T-helper 9 cell (primary cell): ENCODE results near the gene GREB1L.
"Not testable (repeated sequence)": the region's sequence is repeated elsewhere in the genome, so short reads cannot be mapped to it uniquely, and the experiment has no call there.

ENCODE experiments used
- DNase-seq: peaks from one replicate; pipeline ENCODE4 v3.0.0-alpha.2; 2020

GREB1L gene

DNA sequence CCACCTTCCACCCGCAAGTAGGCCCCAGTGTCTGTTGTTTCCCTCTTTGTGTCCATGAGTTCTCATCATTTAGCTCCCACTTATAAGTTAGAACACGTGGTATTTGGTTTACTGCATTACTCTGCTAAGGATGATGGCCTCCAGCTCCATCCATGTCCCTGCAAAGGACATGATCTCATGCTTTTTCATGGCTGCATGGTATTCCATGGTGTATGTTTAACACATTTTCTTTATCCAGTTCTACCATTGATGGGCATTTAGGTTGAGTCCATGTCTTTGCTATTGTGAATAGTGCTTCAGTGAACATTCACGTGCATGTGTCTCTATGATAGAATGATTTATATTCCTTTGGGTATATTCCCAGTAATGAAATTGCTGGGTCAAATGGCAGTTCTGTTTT lies 69.9 kb downstream of the GREB1L start:
- not testable (repeated sequence) for DNase-seq

- DNase-seq: no peak
Observed at GRCh38 chr18:21313576-21313975, 71.5 kb downstream of the GREB1L start.

DNA sequence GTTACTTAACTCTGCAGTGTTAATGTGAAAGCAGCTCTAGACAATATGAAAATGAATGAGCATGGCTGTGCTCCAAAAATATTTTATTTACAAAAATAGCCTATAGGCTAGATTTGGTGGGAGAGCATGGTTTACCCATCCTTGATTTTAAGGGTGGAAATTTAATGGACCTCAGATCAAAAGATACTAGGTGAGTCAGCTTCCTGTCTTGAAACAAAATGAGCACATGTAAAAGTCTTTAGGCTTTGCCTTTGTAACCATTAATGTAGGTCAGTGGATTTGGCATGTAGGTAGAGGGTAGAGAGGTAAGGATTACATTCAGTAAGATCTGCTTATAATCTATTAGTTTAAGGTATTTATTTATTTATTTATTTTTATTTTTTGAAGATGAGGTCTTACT lies 72.7 kb downstream of the GREB1L start:
- DNase-seq: no peak

DNA sequence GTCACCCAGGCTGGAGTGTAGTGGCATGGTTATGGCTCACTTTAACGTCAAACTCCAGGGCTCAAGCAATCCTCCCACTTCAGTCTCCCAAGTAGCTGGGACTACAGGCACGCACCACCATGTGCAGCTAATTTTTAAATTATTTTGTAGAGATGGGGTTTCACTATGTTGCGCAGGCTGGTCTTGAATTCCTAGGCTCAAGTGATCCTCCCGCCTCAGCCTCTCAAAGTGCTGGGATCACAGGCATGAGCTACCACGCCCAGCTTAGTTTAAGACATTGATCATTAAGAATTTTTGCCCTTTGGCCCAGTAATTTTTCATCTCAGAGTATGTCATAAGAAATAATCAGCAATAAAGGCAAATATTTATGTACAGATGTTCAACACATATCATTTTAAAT lies 73.1 kb downstream of the GREB1L start:
- not testable (repeated sequence) for DNase-seq

- DNase-seq: no peak
Observed at GRCh38 chr18:21315741-21316197, 73.7 kb downstream of the GREB1L start.

DNA sequence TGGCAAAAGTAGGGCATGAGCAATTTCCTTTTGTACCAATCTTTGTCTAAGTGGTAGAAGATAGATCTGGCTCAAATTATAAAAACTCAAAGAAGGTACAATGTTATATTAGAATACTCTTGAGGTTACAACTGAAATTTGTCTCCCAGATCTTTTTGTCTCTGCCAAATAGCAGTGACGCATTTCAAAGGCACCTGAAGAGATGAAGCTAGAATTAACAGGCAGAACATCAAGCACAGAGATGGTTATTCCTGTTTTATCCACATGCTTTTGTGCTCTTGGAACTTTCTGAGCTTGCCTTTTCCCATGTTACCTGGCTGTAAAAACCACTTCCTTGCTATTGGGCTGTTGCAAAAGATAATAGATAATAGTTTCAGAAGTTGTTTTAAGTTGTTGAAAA lies 74.3 kb downstream of the GREB1L start:
- no peak for DNase-seq

- no peak for DNase-seq
Observed at GRCh38 chr18:21321711-21322110, 79.7 kb downstream of the GREB1L start.

- no peak for DNase-seq
Observed at GRCh38 chr18:21327101-21327500, 85.1 kb downstream of the GREB1L start.

DNA sequence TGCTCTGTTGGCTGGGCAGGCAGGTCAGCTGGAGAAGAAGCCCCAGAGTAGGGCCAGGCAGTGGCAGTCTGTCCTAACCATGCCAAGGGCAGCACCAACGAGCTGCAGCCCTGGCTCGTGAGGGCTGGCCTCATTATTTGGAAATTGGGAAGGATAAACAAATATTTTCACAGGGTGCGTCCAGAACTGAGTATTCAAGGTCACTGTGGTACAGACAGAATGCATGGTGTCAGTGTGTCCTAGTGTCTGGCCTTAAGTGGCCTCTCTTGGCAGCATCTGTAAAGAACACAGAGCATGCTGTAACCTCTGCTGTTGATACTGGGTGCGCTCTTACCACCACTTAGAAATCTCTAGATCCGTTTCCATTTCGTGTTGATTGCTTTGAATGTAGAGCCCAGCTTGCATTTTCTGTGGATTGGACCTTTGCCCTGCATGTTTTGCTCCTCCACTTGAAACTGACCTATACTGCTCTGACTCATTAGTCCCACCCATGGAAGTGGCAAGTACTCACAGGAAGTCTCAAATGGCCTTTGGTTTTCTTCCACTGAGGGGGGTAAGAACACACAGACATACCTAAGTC lies 88.2 kb downstream of the GREB1L start:
- no peak for DNase-seq

DNA sequence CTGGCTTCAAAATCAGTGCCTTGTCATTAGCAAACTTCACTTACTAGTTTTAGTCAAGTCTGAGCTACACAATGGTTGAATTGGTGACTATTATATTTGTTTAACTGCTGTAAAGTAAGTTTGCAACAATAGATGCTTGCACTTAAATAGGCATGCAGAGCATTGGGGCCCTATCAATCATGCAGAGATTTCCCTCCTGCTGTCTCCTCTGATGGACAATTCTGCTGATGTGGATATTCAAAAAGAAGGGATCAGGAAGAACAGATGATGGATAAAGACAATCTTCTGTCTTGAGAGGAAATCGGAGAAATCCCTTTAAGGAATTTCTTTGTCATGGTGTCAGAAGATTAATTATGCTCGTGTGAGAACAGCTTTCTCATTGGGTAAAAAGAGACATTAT lies 89.0 kb downstream of the GREB1L start:
- no peak for DNase-seq

GRCh38 chr18:21335927-21336488 lies 94.0 kb downstream of the GREB1L start:
- DNase-seq: no peak

GRCh38 chr18:21336846-21337245 lies 94.8 kb downstream of the GREB1L start:
- DNase-seq: no peak

DNA sequence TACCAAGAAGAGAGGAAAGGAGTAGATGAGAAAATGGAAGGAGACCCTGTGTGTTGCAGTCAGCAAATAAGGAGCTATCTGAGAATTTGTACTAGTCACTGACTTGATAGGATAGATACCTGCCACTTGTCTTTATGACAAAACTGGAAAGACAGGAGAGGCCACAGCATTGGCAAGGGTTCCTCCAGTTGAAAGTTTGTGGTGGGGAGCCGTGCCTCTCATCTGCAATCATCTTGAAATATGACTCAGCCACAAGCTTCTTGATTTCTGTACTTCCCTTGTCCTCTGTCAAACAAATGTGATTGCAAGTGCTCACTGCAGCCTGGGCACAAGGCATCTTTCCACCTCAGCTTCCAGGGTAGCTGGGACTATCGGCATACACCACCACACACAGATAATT lies 99.1 kb downstream of the GREB1L start:
- DNase-seq: no peak

DNA sequence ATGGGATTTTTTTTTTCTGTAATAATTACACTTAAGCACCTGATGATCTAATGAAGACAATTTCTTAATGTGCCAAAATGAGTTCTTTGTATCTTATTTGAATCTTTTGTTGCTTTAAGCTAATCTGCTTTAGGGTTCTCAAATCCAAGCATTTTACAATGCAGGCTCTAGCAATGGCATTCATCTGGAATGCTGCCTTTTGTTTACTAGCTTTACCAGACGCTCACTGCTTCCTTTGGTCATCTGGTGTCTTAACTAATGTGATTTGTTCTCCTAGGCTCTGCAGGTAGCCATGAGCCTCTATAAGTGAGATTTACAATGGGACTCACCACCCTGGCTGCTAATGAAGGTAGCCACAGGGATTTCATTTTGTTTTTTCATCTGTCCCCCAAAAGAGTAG lies 100.3 kb downstream of the GREB1L start:
- DNase-seq: no peak

DNA sequence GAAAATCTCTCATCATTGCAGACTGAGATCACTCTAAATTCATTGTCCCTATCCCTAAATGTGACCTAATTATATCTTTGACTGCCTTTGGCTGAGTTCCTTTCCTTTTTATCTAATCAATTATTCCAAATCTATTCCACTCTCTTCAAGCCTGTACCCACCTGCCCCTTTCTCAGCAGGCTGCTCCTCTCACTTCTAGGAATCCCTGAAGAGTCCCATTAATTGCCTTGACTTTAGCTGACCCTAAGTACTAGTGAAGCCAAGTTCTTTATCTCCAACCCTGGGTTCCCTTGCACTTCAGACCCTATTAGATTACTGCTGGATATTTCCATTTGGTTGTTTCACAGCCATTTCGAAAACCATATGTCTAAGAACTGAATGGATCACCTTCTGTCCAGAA lies 102.8 kb downstream of the GREB1L start:
- DNase-seq: no peak

- DNase-seq: no peak
Observed at GRCh38 chr18:21345840-21346239, 103.8 kb downstream of the GREB1L start.

DNA sequence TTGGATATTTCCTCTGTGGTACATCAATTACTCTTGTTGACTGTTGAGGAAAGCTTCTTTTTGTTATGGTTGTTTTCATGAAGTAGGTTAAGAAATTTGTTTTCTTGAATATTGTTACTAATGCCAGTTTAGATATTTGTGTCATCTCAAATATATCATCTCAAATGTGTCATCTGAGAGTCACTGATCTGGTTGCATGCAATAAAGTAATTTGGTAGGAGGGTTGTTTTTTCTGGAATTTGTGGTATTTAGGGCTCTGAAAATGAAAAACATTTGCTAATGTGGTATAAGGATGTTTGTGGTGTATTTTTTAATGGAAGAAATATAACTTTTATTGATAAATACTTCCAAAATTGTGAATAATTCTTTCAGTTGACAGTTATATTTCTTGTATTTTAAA lies 117.7 kb downstream of the GREB1L start:
- DNase-seq: no peak

DNA sequence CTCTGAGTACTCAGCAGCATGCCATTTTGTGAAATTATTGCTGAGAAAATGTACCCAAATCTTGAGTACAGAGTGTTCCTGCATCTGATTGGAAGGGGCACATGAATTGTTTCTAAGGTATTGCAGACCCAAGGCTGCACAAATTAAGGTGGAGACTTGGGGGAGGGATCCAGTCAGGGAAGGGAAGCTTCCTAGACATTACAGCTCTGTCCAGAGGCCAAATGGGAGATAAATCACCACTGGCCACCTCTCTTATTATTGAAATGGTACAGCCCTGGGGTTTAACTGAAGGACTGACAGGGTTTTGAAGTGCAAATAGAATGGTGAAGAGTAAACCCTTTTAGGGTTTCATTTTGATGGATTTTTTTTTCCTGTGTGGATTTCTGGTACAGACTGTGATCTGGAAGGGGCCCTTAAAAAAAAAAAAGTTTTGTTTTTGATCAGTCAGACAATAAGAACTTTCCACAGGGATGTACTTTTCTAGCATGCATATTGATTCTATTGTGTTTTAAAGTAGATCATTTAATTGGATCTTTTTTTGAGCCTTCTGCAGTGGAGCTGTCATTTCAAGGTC lies 119.4 kb downstream of the GREB1L start:
- DNase-seq: no peak

- DNase-seq: no peak
Observed at GRCh38 chr18:21362831-21363230, 120.8 kb downstream of the GREB1L start.

DNA sequence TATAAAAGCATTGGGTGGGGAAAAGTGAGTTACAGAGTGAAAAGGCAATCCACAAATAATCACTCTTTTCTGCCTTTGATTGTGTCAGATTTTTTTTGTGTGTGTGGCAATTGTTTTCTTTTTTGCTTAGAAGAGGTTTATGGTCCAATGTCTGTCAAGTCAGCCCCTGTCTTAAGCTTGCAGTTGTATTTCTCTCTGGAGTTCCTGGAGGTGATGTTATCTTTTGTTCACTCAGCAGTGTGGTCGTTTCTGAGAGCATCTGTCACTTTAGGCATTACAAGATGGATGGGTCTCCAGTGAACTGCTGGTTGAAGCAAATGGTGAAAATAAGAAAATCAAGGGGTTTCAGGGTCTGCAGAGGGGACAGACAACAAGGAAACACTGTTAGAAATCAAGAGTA lies 121.3 kb downstream of the GREB1L start:
- no peak for DNase-seq

GRCh38 chr18:21364471-21364870 lies 122.4 kb downstream of the GREB1L start:
- DNase-seq: no peak

GRCh38 chr18:21366896-21367295 lies 124.9 kb downstream of the GREB1L start:
- no peak for DNase-seq

DNA sequence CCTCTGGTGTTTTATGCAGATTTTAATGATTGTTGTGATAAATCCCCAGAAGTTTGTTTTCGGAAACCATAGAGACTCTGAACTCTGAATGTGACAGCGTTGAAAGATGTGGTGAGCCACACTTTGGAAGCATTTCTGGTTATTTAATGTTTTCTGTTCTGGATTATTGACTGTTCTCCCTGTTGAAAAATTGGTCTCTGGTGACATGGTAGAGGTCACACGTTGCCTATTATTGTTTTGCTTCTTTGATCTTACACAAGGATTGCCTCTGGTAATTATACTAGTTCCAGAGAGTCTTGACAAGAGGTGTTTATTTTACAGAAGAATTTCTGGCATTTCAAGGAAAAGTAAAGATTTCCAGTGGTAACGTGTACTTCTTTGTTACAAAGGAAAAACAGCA lies 127.1 kb downstream of the GREB1L start:
- no peak for DNase-seq

- DNase-seq: not testable (repeated sequence)
Observed at GRCh38 chr18:21369597-21369996, 127.6 kb downstream of the GREB1L start.

- DNase-seq: no peak
Observed at GRCh38 chr18:21383031-21383430, 141.0 kb downstream of the GREB1L start.
